Memory B cell (primary cell): ENCODE results near the gene CUL9.

Experiments
- ATAC-seq: fragments of 150-1000 bp; cut with Tn5 transposase; 2 replicates; pipeline ENCODE4 v1.10.0; 2021; ENCODE audit warnings: low read depth, mild to moderate bottlenecking, moderate library complexity
- DNase-seq, 2 donors: peaks; one replicate each; pipeline ENCODE4 v3.0.0; 2022; ENCODE audit warnings: low spot score in 2 of 2
- H3K27ac Mint-ChIP-seq: one replicate; pipeline ENCODE4 v1.8.0; 2022; ENCODE audit warnings: mild to moderate bottlenecking, moderate library complexity, mixed read lengths
- H3K27me3 Mint-ChIP-seq: one replicate; pipeline ENCODE4 v1.8.0; 2022; ENCODE audit warnings: mixed read lengths
- H3K36me3 Mint-ChIP-seq: one replicate; pipeline ENCODE4 v1.8.0; 2022; ENCODE audit warnings: mild to moderate bottlenecking, mixed read lengths
- H3K4me1 Mint-ChIP-seq: one replicate; pipeline ENCODE4 v1.8.0; 2022; ENCODE audit warnings: mixed read lengths
- H3K4me3 Mint-ChIP-seq: one replicate; pipeline ENCODE4 v1.8.0; 2022; ENCODE audit warnings: mild to moderate bottlenecking, moderate library complexity, mixed read lengths
- H3K9me3 Mint-ChIP-seq: one replicate; pipeline ENCODE4 v1.8.0; 2022; ENCODE audit warnings: mixed read lengths

CUL9 gene

GRCh38 chr6:43159599-43159998, 22.4 kb upstream of the CUL9 start:
- Mint-ChIP-seq H3K36me3 (no peaks in the 10 kb centered on the region), H3K27me3 (no peaks in the 10 kb centered on the region), H3K4me1 (no peaks in the 10 kb centered on the region), H3K27ac (no peak overlapping the region), H3K4me3 (no peak overlapping the region), H3K9me3 (no peaks in the 10 kb centered on the region)
- ATAC-seq (no peak), DNase-seq (no peak)

- Mint-ChIP-seq H3K27ac (no peak overlapping the region), H3K4me1 (no peaks in the 10 kb centered on the region), H3K9me3 (no peaks in the 10 kb centered on the region), H3K36me3 (no peaks in the 10 kb centered on the region), H3K4me3 (no peak overlapping the region), H3K27me3 (no peaks in the 10 kb centered on the region)
- ATAC-seq: no peak
- no peak for DNase-seq
Measured at GRCh38 chr6:43163899-43164298, 18.1 kb upstream of the CUL9 start.

DNA sequence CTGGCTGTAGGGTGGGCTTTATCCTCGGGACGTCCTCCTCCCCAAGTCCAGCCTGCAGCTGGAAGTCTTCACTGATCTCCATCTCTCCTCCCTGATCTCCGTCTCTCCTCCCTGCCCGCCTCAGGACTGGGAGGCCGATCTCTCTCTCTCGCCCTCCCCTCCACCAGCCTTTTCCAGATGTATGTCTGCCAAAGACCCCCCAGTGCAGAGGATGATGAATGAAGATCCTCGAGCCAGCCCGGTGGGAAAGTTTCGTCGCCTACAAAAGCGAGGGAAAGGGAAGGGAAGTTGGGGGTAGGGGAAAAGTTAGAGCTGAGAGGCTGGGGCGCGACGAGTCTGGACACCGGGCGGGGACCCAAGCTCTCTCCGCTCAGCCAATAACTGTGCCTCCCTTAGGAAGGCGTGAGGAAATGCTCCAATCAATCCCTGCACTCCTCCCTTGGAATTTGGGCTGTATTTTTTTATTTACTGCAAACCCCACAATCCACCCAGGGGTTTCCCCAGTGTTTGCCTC, 11.5 kb upstream of the CUL9 start:
- ATAC-seq: no peak
- peaks cover 27% of the 10 kb centered on the region for H3K4me1 Mint-ChIP-seq

GRCh38 chr6:43170931-43171706, 10.9 kb upstream of the CUL9 start, which contains the start of gene SRF:
TSS of gene SRF (plus strand) at chr6:43171269. CDS start at chr6:43171657, 388 bp downstream.
- peaks cover 1% of the 10 kb centered on the region for H3K36me3 Mint-ChIP-seq
- ATAC-seq (peak; percentile 69), DNase-seq (peak; percentile 97 to 98)
- peaks cover 28% of the 10 kb centered on the region for H3K4me1 Mint-ChIP-seq
- H3K9me3 Mint-ChIP-seq: no peaks in the 10 kb centered on the region
- peak within 1 kb of the TSS; percentile 91 for H3K4me3 Mint-ChIP-seq
- H3K27me3 Mint-ChIP-seq: no peaks in the 10 kb centered on the region
- H3K27ac Mint-ChIP-seq: peak within 1 kb of the TSS; percentile 91

More for the DNA sequence above, 11.5 kb upstream of the CUL9 start:
- H3K4me3 Mint-ChIP-seq: peak overlapping the region; percentile 91
- peak in 1 of 2 donors; percentile 28 for DNase-seq
- no peaks in the 10 kb centered on the region for H3K36me3 Mint-ChIP-seq
- no peaks in the 10 kb centered on the region for H3K27me3 Mint-ChIP-seq
- peak overlapping the region; percentile 89 for H3K27ac Mint-ChIP-seq
- no peaks in the 10 kb centered on the region for H3K9me3 Mint-ChIP-seq

DNA sequence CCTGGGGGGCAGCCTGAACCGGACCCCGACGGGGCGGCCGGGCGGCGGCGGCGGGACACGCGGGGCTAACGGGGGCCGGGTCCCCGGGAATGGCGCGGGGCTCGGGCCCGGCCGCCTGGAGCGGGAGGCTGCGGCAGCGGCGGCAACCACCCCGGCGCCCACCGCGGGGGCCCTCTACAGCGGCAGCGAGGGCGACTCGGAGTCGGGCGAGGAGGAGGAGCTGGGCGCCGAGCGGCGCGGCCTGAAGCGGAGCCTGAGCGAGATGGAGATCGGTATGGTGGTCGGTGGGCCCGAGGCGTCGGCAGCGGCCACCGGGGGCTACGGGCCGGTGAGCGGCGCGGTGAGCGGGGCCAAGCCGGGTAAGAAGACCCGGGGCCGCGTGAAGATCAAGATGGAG, 10.3 kb upstream of the CUL9 start:
- peak overlapping the region; percentile 91 for H3K4me3 Mint-ChIP-seq
- H3K9me3 Mint-ChIP-seq: no peaks in the 10 kb centered on the region
- H3K27me3 Mint-ChIP-seq: no peaks in the 10 kb centered on the region
- peak; percentile 2 for ATAC-seq
- peak in 1 of 2 donors; percentile 30 for DNase-seq
- peak overlapping the region; percentile 91 for H3K27ac Mint-ChIP-seq
- H3K4me1 Mint-ChIP-seq: peaks cover 29% of the 10 kb centered on the region
- peaks cover 3% of the 10 kb centered on the region for H3K36me3 Mint-ChIP-seq

DNA sequence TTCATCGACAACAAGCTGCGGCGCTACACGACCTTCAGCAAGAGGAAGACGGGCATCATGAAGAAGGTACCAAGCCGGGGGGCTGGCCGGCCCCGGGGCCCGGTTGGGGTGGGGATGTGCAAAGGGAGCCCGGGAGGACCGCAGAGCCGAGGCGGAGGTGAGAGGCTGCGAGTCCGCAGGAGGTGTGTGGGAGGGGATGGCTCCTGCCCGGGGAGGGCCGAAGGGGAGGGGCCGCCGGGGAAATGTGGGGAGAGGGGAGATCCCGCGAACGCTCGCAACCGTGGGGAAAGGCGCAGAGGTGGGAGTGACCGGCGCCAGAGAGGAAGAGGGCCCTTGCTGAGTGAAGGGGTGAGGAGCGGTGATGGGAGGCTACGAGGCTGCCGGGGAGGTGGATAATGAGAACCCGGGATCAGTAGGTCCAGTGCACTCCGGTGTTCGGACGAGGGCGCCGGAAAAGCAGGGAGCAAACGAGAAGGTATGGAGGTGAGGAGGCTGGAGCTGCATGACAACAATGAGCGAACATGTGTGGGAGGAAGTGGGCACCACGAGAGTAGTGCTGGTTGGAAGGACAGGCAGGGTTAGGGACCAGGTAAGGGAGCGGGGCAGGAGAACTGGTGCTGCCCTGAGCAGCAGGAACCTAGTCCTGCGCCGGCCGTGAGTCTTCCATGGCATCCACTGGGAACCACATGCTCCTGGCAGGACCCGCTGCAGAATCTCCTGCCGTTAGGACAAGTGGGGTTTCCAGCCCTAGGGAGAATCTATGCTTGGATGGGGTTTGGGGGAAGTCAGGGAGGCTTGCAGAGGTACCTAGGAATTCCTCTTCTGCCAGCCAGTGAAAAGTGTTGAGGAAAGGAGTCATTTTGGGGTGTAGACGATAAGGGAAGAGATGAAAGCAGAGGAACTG, 9.6 kb upstream of the CUL9 start:
- Mint-ChIP-seq H3K27me3 (no peaks in the 10 kb centered on the region), H3K4me1 (peaks cover 29% of the 10 kb centered on the region), H3K9me3 (no peaks in the 10 kb centered on the region), H3K4me3 (peak overlapping the region; percentile 83), H3K27ac (peak overlapping the region; percentile 91), H3K36me3 (peaks cover 3% of the 10 kb centered on the region)
- DNase-seq: peak in 1 of 2 donors; percentile 25
- ATAC-seq: no peak

DNA sequence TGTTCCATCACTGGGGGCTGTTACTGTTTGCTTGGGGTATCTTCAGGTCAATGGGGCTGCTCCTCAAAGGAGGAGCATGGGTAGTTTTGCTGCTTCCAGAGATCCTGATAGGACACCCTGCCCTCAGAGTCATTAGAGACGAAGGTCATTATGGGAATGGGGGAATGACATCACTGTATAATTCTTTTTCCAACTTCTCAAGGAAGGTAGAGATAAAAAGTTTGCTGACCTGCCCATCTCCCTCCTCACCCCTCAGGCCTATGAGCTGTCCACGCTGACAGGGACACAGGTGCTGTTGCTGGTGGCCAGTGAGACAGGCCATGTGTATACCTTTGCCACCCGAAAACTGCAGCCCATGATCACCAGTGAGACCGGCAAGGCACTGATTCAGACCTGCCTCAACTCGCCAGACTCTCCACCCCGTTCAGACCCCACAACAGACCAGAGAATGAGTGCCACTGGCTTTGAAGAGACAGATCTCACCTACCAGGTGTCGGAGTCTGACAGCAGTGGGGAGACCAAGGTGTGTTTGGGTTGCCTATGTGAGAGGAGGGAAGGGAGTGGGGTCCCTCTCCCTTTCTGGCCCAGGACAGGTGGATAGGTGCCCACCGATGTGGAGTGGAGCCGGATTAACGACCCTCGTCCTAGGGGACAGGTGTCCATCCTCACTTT, 8.3 kb upstream of the CUL9 start:
- H3K27me3 Mint-ChIP-seq: no peaks in the 10 kb centered on the region
- peak overlapping the region; percentile 75 for H3K4me3 Mint-ChIP-seq
- peaks cover 8% of the 10 kb centered on the region for H3K36me3 Mint-ChIP-seq
- no peaks in the 10 kb centered on the region for H3K9me3 Mint-ChIP-seq
- DNase-seq (no peak), ATAC-seq (no peak)
- peaks cover 29% of the 10 kb centered on the region for H3K4me1 Mint-ChIP-seq
- peak overlapping the region; percentile 92 for H3K27ac Mint-ChIP-seq

DNA sequence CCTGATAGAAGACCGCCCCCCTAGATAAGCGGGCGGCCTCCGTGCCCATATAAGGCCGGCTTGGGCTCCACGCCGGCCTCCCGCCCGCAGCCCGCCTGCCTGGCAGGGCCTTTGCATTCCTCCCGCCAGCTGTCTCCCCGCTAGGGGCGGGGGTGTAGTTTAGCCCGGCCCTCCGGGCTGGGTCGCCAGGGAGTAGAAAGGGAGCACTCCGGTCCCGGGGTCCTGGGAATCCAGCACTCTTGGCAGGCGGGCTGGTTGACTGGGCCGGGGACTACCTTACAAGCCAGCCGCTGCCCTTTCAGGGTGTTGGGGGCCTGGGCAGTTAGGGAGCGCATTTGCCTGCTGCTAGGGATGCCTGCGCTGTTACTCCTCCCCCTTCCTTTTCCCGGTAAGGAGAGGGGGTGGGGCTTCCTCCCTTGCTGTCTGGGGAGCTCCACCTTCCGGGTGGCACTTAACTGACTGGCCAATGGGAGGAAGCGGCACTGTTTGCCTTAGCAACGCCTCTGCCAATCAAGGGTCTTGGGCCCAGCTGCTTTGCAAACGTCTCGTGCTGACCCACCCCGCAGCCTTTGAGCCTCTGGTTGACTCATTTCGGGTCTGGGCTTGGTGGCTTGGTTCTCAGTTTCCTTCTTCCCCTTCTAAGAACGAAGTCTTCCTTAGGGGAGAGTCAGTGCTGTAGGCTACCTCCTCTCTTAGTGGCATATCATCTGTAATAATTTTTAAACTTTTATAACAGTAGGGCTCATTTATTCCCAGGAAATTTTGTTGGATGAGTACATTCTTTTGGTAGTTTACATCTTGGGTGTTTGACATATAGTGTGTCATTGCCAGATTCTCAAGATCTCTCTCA, 7.5 kb upstream of the CUL9 start:
- peak overlapping the region; percentile 92 for H3K27ac Mint-ChIP-seq
- peak; percentile 76 to 88 for DNase-seq
- no peaks in the 10 kb centered on the region for H3K27me3 Mint-ChIP-seq
- peaks cover 29% of the 10 kb centered on the region for H3K4me1 Mint-ChIP-seq
- H3K9me3 Mint-ChIP-seq: no peaks in the 10 kb centered on the region
- peak; percentile 71 for ATAC-seq
- H3K36me3 Mint-ChIP-seq: peaks cover 10% of the 10 kb centered on the region
- peak overlapping the region; percentile 75 for H3K4me3 Mint-ChIP-seq

- no peak for DNase-seq
Measured at GRCh38 chr6:43175676-43176422, 6.1 kb upstream of the CUL9 start.

DNA sequence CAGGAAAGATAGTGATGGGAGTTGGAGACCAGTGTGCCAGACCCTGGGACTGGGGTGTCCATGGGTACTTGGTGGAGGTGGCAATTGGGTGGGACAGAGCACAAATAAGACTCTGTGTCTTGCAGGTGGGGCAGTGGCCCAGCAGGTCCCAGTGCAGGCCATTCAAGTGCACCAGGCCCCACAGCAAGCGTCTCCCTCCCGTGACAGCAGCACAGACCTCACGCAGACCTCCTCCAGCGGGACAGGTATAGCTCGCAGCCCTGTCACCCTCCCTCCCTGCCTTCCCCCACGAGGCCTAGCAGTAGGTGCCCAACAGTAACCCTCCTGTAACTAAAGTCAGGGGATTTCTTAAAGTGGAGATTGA, 5.6 kb upstream of the CUL9 start:
- no peak for DNase-seq
- peak overlapping the region; percentile 92 for H3K27ac Mint-ChIP-seq
- H3K4me3 Mint-ChIP-seq: no peak overlapping the region

More at GRCh38 chr6:43175676-43176422, 6.1 kb upstream of the CUL9 start:
- Mint-ChIP-seq H3K36me3 (peaks cover 11% of the 10 kb centered on the region), H3K27me3 (no peaks in the 10 kb centered on the region), H3K4me3 (no peak overlapping the region), H3K27ac (peak overlapping the region; percentile 92), H3K9me3 (no peaks in the 10 kb centered on the region), H3K4me1 (peaks cover 25% of the 10 kb centered on the region)
- no peak for ATAC-seq

DNA sequence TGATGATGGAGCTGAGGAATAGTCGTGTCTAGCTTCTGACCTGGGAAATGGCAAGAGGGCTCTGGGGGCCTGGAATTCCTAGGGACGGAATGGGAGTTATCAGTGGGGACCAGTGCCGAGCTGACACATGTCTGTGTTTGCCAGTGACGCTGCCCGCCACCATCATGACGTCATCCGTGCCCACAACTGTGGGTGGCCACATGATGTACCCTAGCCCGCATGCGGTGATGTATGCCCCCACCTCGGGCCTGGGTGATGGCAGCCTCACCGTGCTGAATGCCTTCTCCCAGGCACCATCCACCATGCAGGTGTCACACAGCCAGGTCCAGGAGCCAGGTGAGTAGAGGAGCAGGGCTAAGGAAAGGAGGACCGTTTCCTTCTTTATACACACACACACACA, 3.8 kb upstream of the CUL9 start:
- no peaks in the 10 kb centered on the region for H3K9me3 Mint-ChIP-seq
- H3K36me3 Mint-ChIP-seq: peaks cover 11% of the 10 kb centered on the region
- no peaks in the 10 kb centered on the region for H3K27me3 Mint-ChIP-seq
- no peak overlapping the region for H3K4me3 Mint-ChIP-seq
- DNase-seq (no peak), ATAC-seq (no peak)
- peaks cover 34% of the 10 kb centered on the region for H3K4me1 Mint-ChIP-seq
- no peak overlapping the region for H3K27ac Mint-ChIP-seq

More for the DNA sequence above, 5.6 kb upstream of the CUL9 start:
- ATAC-seq: no peak
- Mint-ChIP-seq H3K4me1 (peaks cover 28% of the 10 kb centered on the region), H3K36me3 (peaks cover 11% of the 10 kb centered on the region), H3K27me3 (no peaks in the 10 kb centered on the region), H3K9me3 (no peaks in the 10 kb centered on the region)

DNA sequence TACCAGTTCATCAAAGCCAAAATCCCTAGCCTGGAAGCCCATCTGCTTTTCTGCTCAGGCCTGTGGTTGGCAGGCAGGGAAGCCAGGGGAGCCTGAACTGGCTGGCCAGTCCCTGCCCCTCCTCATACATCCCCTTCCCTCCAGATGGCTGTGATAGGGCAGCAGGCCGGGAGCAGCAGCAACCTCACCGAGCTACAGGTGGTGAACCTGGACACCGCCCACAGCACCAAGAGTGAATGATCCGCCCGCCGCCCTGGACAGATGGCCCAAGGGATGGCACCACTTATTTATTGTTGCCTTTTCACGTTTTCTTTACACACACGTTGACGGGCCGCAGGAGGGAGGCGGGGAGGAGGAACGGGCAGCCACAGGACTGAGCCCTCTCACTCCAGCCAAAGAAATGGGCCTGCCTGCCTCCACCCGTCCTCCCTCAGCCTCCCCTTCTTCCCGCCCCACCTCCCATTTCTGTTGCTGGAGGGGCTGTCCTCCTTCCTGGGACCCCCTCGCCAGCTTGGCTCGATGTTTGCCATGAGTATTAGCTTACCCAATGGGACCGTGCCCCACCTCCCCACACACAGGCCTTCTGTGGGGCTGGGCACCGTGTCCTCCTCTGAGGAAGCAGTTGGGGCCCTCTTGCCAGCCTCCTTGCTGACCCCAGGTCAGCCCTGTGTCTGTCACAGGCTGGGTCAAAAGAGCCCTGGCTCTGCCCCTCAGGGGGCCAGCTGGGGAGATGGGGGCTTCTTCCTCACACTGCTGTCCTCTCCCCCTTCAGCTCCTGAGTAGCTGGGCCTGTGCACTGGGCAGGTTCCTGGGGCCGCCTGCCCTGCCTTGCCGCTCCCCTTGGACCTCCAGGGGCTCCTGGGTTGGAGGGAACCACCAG, 2.8 kb upstream of the CUL9 start:
- Mint-ChIP-seq H3K9me3 (no peaks in the 10 kb centered on the region), H3K4me1 (peaks cover 33% of the 10 kb centered on the region), H3K27ac (no peak overlapping the region), H3K4me3 (no peak overlapping the region), H3K27me3 (no peaks in the 10 kb centered on the region), H3K36me3 (peaks cover 14% of the 10 kb centered on the region)
- ATAC-seq (no peak), DNase-seq (no peak)
